ENCODE measurements around the gene ATP1B1.

ATP1B1 gene

DNA sequence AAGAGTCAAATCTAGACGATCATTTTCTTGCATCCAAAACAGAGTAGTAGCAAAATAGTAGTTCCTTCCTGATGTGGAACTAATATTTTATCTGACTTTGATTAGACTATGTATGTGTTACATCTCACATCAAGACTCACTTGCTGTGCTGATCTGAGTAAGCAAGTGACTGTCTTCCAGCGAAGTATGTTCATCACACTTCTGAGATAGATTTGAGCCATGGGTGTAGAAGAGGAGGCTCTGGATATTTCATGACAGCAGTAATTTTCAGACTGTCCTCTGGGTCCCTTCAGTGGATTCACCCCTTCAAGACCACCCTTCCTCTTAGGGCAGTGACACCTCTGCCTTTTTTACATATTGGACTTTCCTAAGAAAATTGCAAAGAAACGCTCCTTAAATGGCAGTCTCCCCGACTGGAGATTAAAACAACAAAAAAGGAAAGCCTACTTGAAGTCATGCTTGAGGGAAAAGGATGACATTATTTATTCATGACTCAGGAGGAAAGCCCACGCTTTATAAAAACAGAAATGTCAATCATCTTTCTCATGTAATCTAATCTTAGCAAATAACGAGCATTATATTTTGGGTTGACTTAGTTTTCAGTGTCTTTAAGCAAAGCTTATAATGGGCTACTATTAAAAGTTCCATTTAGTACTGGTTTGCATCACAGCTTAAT lies 22.8 kb downstream of the ATP1B1 start:
- TF ChIP-seq, protein P1, sequence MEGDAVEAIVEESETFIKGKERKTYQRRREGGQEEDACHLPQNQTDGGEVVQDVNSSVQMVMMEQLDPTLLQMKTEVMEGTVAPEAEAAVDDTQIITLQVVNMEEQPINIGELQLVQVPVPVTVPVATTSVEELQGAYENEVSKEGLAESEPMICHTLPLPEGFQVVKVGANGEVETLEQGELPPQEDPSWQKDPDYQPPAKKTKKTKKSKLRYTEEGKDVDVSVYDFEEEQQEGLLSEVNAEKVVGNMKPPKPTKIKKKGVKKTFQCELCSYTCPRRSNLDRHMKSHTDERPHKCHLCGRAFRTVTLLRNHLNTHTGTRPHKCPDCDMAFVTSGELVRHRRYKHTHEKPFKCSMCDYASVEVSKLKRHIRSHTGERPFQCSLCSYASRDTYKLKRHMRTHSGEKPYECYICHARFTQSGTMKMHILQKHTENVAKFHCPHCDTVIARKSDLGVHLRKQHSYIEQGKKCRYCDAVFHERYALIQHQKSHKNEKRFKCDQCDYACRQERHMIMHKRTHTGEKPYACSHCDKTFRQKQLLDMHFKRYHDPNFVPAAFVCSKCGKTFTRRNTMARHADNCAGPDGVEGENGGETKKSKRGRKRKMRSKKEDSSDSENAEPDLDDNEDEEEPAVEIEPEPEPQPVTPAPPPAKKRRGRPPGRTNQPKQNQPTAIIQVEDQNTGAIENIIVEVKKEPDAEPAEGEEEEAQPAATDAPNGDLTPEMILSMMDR (IDR thresholded peaks at IDR 0.05; ENCODE audit: borderline replicate concordance, insufficient read depth, low read depth, low read length), result no peak
- H3K4me3 ChIP-seq (ENCODE audit: low read depth, low read length), result no peak overlapping the region

DNA sequence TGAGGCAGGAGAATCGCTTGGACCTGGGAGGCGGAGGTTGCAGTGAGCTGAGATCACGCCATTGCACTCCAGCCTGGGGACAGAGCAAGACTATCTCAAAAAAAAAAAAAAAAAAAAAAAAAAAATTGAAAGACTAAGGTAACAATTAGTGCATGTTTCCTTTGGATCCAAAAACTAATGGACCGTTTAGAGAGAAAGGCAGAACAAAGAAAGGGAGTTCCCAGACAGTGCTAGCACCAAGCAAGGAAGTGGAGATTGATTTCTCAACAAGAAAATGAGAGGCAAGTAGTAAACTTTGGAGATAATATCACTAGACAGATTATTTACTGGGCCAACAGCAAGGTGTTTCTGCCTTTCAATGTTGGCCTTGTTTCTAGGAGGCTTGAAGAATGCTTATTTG lies 24.2 kb downstream of the ATP1B1 start:
- TF ChIP-seq, protein P1 (IDR thresholded peaks at IDR 0.05; ENCODE audit: borderline replicate concordance, insufficient read depth, low read depth, low read length), result no peak
- H3K4me3 ChIP-seq (ENCODE audit: low read depth, low read length), result no peak overlapping the region

DNA sequence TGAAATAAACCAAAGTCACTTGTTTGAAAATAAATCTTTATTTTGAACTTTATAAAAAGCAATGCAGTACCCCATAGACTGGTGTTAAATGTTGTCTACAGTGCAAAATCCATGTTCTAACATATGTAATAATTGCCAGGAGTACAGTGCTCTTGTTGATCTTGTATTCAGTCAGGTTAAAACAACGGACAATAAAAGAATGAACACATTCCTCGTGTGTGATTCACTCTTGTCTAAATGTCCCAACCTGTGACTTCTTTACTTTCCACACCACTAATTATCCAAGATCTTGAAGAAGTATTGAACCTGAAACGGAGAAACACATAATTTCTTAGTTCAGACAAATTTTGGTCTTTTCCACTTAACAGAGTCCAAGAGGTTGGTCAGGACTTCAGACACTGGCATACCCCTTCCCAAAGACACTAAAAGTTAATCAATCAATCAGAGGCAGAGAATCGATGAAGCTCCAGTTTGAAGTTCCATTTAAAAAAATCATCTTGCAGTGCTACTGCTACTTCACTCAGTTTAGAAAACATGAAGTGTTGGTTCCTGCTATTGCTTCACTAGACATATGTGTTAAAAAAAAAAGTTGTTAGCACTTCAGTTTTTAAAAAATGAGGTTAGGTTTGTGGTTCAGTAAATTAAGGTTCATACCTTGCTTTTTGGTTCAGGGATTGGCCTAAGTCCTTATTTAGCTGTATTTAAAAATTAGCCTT lies 26.2 kb downstream of the ATP1B1 start:
- TF ChIP-seq, protein P1 (IDR thresholded peaks at IDR 0.05; ENCODE audit: borderline replicate concordance, insufficient read depth, low read depth, low read length), result no peak
- no peak overlapping the region for H3K4me3 ChIP-seq (ENCODE audit: low read depth, low read length)

DNA sequence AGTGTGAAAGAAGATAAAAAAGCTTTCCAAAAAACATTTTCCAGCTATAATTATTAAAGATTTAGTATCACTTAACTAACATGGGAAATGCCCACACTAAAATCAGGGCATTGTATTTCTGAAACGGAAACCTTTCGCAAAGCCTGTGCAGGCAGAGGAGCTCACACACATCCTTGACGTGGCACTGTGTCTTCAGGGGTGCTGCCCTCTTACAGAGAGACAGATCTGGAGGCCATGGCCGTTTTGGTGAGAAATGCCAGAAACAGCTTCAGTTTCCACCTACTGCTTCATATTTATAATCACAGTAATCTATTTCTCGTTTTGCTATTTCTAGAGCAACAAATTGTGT lies 26.7 kb downstream of the ATP1B1 start:
- H3K4me3 ChIP-seq (ENCODE audit: low read depth, low read length), result no peak overlapping the region
- TF ChIP-seq, protein P1 (IDR thresholded peaks at IDR 0.05; ENCODE audit: borderline replicate concordance, insufficient read depth, low read depth, low read length), result no peak

DNA sequence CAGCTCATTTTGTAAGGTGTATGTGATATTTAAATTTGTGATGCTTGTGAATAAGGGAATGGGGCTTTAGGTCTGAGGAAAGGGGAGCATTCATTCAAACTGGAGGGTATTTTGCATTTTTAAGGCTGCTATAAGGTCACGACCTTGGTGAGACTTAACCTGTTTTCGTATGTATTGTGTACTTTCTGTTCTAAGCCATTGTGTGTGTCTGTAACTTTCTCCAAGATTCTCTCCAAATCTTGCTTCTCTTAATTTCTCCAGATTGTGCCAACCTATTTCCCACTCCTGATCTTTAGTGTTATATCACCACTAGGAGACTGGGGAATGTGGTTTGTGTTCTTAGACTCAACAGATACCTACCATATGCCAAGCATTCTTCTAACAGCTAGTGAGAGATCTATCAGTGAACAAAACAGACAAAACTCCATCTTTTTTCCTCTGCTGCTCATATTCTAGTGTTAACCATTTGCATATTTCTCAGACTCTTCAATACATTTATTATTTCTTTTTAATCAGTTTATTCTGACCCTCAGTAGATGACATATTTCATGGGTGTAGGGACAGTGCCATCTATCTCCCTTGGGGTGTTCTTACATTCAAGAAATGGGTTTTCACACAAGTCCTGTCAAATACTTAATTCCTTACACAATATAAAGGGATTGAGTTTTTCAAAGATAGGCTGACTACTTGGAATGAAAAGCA lies 27.5 kb downstream of the ATP1B1 start:
- H3K4me3 ChIP-seq (ENCODE audit: low read depth, low read length), result no peak overlapping the region

DNA sequence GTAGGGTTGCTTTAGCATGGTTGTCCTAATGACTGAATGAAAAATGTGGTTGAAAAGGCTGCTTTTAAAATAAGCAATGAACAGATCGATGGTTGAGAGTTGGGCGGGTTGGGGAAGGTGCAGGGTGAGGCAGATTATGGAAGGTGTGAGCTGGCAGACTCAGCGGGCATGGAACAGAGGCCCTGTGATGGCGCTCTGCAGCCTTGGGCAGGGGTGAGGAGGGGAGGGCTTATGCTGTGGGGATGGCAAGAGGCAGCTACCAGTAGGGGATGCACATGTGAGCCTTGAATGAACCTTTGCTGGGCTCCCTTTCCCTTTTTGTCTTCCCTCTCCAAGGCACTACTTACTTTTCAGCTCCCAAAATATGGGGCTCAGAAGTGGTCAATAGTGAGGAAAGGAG lies 30.9 kb downstream of the ATP1B1 start:
- TF ChIP-seq, protein P1 (IDR thresholded peaks at IDR 0.05; ENCODE audit: borderline replicate concordance, insufficient read depth, low read depth, low read length), result no peak
- no peak overlapping the region for H3K4me3 ChIP-seq (ENCODE audit: low read depth, low read length)

More for the DNA sequence above, 27.5 kb downstream of the ATP1B1 start:
- TF ChIP-seq, protein P1 (IDR thresholded peaks at IDR 0.05; ENCODE audit: borderline replicate concordance, insufficient read depth, low read depth, low read length), result no peak
